Testis (tissue), 3 donors: Measurements from ENCODE around the gene LHX4. TPM values are rescaled to one million over a fixed set of nuclear protein-coding genes. Genes with fewer than 3 reads are reported as not detected.

Source experiments
- DNase-seq: peaks from one replicate; pipeline ENCODE4 v3.0.0-alpha.2; 2019
- H3K27ac ChIP-seq, 2 donors: fragments of 200-600 bp; sonication (generic); one replicate each; pipeline ENCODE4 v1.5.1; 2019
- H3K27me3 ChIP-seq: fragments of 200-600 bp; sonication (generic); one replicate; pipeline ENCODE4 v1.5.1; 2019
- H3K36me3 ChIP-seq: fragments of 200-600 bp; sonication (generic); one replicate; pipeline ENCODE4 v1.5.1; 2017; ENCODE audit warnings: low read depth; ENCODE audit errors: missing control alignments
- H3K4me1 ChIP-seq: fragments of 200-600 bp; sonication (generic); one replicate; pipeline ENCODE4 v1.5.1; 2019
- H3K4me3 ChIP-seq, 2 donors: fragments of 200-600 bp; sonication (generic); one replicate each; pipeline ENCODE4 v1.5.1; 2017 to 2019
- H3K9me3 ChIP-seq: fragments of 200-600 bp; sonication (generic); one replicate; pipeline ENCODE4 v1.5.1; 2017
- POLR2A ChIP-seq: fragments of 450-650 bp; IDR thresholded peaks from one replicate; pipeline ENCODE4 v1.6.1; 2017; ENCODE audit warnings: antibody characterized with exemption, mild to moderate bottlenecking, moderate library complexity
- WGBS, 2 donors: methylation state at CpG; one replicate each; pipeline ENCODE4 v1.1.5; 2018; 5-methylcytosine and 5-hydroxymethylcytosine counted together
- intact Hi-C: fragments of 100-400 bp; cut with DNase I; formaldehyde crosslinking; loops from one replicate; pipeline ENCODE4 v1.15.1; 2023; ENCODE audit warnings: low total_unique reads
- polyA plus RNA-seq: library from polyadenylated mRNA; stranded (reverse); fragments of 350-450 nt; fragmentation: Illumina TruSeq; extraction: RNeasy Lipid Tissue Mini Kit (QIAGEN cat#74804); gene quantifications from one replicate; pipeline ENCODE4 v1.2.3, GENCODE V29; 2014; ENCODE audit warnings: low read depth, low replicate concordance; ENCODE audit not compliant: insufficient read depth
- total RNA-seq, 2 donors: library from RNA; depleted of rRNA; stranded (reverse); fragments of >200 nt; gene quantifications; one replicate each; pipeline ENCODE4 v1.2.3, GENCODE V29; 2016
- TF ChIP-seq, protein P1 (sequence below), 3 experiments: fragments of 450-650 bp in 2 of 3; fragments of 200-600 bp in 1 of 3; sonication (generic) in 1 of 3; IDR thresholded peaks; one replicate each; pipeline ENCODE4 v1.5.1; 2016 to 2019; ENCODE audit warnings: antibody characterized with exemption in 3 of 3, mild to moderate bottlenecking in 2 of 3, moderate library complexity in 1 of 3

LHX4 gene
- total and polyA plus RNA-seq, 3 donors from 2014 or later: 0.63 to 5.2 (median 1.3) TPM

DNA sequence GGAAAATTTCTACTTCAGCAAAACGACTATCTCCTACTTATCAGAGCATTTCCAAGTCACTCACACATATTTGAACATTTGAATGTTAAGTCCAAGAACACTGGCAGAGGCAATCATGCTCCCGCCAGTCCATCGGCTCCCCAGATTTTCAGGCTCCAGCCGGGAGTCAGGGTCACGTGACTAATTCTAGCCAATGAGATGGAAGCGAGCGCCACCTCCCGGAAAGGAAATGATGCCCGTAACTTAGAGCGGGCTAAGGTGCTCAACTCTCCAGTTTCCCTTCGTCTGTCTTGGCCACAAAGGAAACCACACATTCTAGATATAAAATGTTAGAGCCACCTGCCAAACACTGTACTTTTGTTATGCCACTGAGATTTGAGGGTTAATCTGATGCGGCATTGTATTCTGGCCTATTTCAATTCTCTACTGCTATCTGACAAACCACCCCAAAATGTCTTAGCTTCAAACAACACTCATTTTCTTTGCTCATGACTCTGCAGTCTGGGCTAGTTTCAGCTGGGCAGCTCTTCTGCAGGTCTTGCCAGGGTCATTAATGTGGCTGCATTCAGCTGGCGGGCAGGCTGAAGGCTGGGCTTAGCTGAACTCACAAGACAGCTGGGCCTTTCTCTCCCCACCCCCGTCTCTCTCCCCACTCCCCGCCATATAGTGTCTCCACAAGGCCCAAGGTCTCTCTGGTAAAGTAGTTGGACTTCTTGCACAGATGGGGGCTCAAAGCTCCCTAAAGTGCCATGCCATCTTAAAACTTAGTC lies 16.5 kb upstream of the LHX4 start:
- no peaks in the 10 kb centered on the region for H3K27me3 ChIP-seq
- 62 to 81% methylated on average over 14 to 15 of the region's 15 CpGs for WGBS, 2 donors
- H3K27ac ChIP-seq: no peak overlapping the region
- no peaks in the 10 kb centered on the region for H3K9me3 ChIP-seq
- no peaks in the 10 kb centered on the region for H3K36me3 ChIP-seq
- TF ChIP-seq POLR2A: no peak
- TF ChIP-seq, protein P1, sequence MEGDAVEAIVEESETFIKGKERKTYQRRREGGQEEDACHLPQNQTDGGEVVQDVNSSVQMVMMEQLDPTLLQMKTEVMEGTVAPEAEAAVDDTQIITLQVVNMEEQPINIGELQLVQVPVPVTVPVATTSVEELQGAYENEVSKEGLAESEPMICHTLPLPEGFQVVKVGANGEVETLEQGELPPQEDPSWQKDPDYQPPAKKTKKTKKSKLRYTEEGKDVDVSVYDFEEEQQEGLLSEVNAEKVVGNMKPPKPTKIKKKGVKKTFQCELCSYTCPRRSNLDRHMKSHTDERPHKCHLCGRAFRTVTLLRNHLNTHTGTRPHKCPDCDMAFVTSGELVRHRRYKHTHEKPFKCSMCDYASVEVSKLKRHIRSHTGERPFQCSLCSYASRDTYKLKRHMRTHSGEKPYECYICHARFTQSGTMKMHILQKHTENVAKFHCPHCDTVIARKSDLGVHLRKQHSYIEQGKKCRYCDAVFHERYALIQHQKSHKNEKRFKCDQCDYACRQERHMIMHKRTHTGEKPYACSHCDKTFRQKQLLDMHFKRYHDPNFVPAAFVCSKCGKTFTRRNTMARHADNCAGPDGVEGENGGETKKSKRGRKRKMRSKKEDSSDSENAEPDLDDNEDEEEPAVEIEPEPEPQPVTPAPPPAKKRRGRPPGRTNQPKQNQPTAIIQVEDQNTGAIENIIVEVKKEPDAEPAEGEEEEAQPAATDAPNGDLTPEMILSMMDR (IDR thresholded peaks at IDR 0.05): no peak
- DNase-seq: peak; percentile 76
- intact Hi-C loops: no loop called here
- no peaks in the 10 kb centered on the region for H3K4me1 ChIP-seq
- peak overlapping the region; percentile 15 to 29 for H3K4me3 ChIP-seq

DNA sequence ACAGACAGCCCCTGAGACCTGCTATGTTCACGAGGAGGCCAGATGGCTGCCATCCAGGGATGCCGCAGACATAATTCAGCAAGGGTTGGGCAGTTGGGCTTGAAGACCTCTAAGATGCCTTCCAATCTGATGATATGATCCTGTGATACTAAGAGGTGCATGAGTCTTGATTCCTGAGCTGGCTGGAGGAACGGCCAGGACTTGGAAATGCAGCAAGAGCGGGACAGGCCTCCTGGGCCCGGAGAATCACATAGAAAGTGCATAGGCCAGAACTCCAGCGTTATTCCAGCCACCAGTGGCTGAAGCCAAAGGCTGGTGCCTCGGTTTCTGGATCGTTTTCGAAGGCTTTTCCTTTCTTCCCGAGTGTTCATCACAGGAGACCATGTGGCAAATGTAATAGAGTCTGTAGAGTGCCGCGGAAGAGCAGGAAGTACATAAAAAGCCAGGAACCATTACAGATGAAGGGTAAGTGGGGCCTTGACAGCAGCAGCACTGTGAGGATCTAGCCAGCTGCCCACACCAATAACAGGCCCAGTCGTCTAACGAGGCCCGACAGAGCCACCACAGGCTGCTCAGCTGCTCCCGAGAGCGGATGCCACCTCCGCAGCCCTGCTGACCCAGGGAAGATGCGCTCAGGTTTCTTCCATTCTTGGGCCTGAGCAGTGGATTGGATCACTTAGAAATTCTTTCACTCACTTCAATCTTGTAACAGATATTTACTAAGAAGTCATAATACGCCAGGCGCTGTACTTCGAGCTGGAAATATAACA lies 14.0 kb upstream of the LHX4 start:
- Histone ChIP-seq H3K36me3 (no peaks in the 10 kb centered on the region), H3K4me1 (no peaks in the 10 kb centered on the region), H3K27me3 (no peaks in the 10 kb centered on the region), H3K27ac (no peak overlapping the region), H3K4me3 (no peak overlapping the region), H3K9me3 (no peaks in the 10 kb centered on the region)
- WGBS, 2 donors: 84 to 91% methylated on average over 22 of the region's 22 CpGs
- TF ChIP-seq, protein P1 (IDR thresholded peaks at IDR 0.05): no peak
- no peak for TF ChIP-seq POLR2A
- intact Hi-C loops: no loop called here
- DNase-seq: no peak

DNA sequence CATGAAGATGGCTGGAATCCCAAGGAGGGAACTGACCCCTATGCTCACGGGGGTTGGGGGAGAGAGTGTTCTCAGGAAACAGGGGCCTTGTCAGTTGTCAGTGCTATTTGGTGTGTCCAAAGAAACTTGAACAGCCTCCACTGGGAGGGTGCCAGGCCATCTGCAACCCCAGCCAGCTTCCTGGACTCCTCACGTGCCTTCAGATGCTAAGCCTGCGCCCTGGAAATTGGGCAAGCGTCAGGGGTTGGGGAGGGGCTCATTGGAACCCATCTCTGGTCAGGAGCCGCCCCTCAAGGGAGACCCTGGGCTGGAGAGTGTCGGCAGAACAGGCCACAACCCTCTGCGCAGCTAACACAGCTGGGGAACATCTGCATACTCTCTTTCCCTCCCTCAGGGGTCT lies 13.1 kb upstream of the LHX4 start:
- intact Hi-C loops: no loop called here
- 91 to 93% methylated on average over 5 to 7 of the region's 7 CpGs for WGBS, 2 donors
- TF ChIP-seq, protein P1 (IDR thresholded peaks at IDR 0.05): no peak
- TF ChIP-seq POLR2A: no peak
- no peaks in the 10 kb centered on the region for H3K36me3 ChIP-seq
- no peaks in the 10 kb centered on the region for H3K27me3 ChIP-seq
- DNase-seq: no peak
- no peaks in the 10 kb centered on the region for H3K9me3 ChIP-seq
- H3K27ac ChIP-seq: no peak overlapping the region
- H3K4me3 ChIP-seq: no peak overlapping the region
- no peaks in the 10 kb centered on the region for H3K4me1 ChIP-seq

DNA sequence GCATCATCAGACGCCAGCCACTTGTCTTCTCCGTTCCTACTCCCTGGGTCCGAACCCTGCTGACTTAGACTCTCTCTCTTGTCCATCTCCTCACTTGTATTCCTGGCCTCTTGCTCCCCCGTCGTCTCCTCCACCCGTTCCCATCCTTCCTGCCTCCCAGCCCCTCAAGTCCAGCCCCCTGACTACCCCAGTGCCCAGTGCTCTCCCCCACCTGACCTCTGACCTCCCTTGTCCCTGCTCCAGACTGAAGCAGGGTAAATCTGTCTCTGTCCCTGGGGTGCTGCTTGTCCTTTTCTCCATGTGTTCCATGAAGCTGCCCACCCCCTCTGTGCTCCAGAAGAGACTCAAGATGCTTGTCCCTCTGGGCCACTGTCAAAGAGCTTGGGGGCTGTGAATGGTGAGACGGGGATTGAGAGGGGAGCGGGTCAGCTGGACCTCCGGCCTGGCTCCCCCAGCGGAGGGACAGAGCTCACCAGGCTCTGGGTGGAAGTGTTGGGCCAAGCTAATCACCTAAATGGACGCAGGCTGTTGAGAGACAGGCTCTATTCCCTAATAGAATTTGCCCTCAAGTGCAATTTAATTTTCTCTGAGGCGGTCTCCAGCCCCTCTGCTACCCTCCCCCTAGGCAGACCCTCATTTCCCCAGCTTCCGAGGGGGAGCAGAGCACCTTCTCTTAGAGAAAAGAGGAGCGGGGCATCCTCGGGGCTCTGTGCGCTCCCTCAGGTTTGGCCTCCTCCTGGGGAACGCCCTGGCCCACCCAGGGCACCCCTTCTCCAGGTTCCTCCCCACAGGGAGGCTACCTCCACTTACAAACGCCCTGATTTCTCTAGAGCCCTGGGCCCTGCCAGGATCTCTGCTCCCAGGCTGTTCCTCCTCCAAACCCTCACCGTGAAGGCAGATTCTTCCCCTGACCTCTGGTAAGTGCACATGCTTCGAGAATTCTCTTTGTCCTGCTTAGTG lies 11.0 kb upstream of the LHX4 start:
- Histone ChIP-seq H3K4me3 (no peak overlapping the region), H3K4me1 (no peaks in the 10 kb centered on the region), H3K27me3 (no peaks in the 10 kb centered on the region), H3K27ac (no peak overlapping the region), H3K36me3 (no peaks in the 10 kb centered on the region), H3K9me3 (no peaks in the 10 kb centered on the region)
- WGBS, 2 donors: 90 to 92% methylated on average over 12 to 20 of the region's 20 CpGs
- intact Hi-C loops: no loop called here
- TF ChIP-seq POLR2A: no peak
- TF ChIP-seq, protein P1 (IDR thresholded peaks at IDR 0.05): no peak
- DNase-seq: no peak
